ENCODE measurements around the gene SLC37A1.

DNA sequence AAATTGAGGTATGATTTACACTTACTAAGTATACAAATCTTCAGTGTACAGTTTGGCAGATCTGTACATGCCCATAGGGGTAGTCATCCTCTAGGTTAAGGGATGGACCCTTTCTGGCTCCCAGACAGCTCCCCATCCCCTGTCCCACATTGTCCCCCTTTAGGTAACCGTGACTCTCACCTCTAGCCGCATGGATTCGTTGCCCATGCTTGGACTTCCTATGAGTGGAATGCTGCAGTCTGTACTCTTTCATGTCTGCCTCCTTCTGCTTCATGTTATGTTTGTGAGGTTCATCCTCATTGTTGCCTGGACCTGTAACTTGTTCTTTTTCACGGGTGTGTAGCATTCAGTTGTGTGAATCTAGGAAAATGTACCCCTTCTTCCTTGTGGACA is 20.3 kb downstream of the SLC37A1 start:
- TF ChIP-seq, protein P1, sequence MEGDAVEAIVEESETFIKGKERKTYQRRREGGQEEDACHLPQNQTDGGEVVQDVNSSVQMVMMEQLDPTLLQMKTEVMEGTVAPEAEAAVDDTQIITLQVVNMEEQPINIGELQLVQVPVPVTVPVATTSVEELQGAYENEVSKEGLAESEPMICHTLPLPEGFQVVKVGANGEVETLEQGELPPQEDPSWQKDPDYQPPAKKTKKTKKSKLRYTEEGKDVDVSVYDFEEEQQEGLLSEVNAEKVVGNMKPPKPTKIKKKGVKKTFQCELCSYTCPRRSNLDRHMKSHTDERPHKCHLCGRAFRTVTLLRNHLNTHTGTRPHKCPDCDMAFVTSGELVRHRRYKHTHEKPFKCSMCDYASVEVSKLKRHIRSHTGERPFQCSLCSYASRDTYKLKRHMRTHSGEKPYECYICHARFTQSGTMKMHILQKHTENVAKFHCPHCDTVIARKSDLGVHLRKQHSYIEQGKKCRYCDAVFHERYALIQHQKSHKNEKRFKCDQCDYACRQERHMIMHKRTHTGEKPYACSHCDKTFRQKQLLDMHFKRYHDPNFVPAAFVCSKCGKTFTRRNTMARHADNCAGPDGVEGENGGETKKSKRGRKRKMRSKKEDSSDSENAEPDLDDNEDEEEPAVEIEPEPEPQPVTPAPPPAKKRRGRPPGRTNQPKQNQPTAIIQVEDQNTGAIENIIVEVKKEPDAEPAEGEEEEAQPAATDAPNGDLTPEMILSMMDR (IDR thresholded peaks at IDR 0.05): no peak
- no peak for TF ChIP-seq POLR2A (IDR thresholded peaks at IDR 0.05)
